Stimulated activated CD8-positive, alpha-beta memory T cell treated with anti-CD3 and anti-CD28 coated beads, Interleukin-7, amount 100 ng/mL, for 1 hour (primary cell): ENCODE measurements around the gene CCR1.
"Not testable (repeated sequence)": the region's sequence is repeated elsewhere in the genome, so short reads cannot be mapped to it uniquely, and the experiment has no call there.

Experiments
- DNase-seq, 2 donors: peaks; one replicate each; pipeline ENCODE4 v3.0.0-alpha.2; 2020; ENCODE audit warnings: low read depth in 2 of 2

Gene CCR1

DNA sequence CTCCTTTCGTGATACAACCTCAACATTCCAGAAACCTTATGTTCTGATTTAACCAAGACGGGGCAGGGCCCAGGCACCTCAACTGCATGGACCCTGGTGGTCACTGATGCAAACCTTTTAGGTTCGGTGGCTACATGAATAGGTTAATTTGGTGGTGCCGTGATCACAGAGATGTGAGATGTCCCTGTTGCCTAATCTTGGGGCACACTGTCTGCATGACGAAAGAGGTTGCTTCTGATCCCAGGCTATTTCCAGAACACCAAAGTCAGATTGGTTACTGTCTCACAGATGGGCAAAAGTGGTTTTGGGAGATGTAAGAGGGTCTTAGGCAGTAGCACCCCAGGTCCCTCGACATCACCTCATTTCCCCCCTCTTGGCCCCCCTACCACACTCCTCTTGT, 4.0 kb upstream of the CCR1 start:
- DNase-seq = no peak

DNA sequence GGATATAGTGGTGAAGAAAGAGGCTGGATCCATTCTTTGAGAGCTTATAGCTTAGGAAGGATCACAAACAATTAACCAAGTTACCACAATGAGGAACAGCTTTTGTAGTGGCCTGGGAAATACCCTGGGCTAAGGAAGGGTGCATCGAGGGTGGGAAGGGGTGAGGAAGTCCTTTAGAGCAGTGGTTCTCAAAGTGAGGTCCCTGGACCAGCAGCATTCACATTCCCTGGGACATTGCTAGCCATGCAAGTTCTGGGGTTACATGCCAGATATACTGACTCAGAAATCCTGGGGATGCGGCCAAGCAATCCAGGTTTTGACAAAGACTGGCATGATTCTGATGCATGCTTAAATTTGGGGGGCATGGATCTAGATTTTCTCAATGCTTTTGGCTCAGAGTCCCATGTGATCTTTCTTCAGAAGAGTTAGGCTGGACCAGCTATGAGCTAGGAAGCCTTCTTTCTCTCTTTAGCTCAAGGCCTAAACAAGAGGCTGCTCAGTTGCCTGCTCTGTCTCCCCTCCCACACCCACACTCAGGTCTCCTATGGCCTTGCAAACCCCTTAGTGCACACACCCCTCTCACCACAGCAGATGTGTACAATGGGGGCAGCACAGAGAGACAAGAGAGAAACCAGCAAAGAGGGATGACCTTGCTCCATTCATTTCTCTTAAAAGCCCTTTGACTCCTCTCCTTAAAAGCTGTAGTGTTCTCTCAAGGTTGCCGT, 1.8 kb upstream of the CCR1 start:
- no peak for DNase-seq

DNA sequence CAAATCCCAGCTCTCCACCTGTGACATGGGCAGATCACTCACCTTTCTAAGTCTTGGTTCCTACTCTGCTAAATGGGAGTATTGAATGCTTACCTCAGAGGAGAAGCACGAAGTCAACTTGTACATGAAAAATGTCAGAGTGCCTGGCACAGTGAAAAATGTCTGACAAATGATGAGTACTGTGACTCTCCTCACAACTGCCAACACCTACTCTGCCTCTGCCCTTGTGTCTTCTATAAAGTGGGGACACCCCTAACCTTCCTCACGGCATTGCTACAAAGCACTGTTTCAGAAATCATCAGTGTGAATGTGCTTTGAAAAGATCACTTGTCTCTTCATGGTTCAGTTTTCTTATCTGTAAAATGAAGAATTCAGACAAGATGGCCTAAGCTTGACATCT, 940 bp upstream of the CCR1 start:
- DNase-seq = no peak

DNA sequence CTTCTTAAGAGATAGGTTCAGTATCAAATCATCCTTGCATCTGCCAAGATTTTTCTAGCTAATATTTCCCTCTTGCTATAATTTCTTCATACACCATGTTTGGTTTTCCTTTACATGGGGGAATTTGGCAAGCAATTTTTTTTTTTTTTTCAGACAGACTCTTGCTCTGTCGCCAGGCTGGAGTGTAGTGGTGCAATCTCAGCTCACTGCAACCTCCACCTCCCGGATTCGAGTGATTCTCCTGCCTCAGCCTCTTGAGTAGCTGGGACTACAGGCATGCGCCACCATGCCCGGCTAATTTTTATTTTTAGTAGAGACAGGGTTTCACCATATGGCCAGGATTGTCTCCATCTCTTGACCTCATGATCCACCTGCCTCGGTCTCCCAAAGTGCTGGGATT, 599 bp downstream of the CCR1 start:
- DNase-seq = not testable (repeated sequence)

DNA sequence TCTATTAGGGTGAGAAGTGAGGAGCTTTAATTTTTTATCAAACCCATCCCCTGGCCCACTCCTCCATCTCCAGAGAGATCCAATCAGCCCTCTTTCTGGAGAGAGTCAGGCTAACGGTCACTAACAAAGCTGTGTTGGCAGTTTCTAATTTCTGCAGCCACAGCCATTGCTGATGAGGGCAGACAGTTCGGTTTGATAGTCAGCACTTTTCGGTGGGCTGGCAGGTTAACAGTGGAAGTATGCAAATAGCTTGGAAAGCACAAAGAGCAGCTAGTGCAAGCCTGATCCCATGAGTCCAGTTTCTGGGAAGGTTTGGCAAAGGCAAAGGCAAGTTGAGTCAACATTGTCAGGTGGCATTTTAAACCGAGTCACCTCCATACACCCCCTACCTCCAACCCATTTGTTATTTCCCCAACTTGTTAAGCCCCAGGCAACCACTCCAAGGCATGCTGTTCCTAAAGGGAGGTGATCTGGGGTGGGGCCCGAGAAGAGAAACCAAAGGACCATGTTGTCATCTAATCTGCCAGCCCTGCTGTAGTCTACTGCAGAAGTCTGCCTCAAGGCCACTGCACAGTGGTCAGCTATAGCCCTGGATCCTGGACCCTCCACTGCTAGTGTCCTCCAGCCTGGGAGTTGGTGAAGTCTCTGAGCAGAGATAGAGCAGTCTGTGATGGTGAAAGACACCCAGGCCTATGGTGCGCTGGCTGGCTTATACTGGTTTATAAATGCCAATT, 1.7 kb downstream of the CCR1 start:
- no peak for DNase-seq

DNA sequence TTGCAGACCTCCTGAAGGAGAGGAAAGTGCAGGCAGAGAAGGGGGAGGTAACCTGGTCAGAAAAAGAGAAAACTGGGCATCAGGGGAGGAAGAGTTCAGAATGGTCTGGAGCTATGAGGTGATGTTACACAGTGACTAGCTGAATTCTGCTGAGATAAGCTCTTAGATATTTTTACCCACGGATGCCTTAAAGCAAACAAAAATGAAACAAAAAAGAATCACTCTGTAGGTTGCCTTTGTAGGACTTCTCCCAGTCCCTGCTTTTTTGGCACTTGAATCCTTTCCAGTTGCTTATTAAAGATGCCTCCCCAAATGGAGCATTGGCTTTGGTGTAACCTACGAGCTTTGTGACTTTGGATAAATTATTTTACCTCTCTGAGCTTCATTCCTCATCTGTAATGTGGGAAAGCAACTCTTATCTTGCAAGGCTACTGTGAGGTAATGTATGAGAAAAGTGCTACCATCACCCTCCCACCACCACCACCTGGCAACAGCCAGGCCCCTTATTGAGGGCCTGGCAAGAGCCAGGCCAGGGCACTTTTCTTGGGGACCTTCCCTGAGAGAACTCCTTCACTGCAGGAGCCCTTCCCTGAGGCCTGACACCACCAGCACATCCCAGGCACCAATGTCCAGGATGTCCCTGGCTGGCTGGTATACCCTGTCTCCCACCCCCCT, 2.7 kb downstream of the CCR1 start:
- no peak for DNase-seq

DNA sequence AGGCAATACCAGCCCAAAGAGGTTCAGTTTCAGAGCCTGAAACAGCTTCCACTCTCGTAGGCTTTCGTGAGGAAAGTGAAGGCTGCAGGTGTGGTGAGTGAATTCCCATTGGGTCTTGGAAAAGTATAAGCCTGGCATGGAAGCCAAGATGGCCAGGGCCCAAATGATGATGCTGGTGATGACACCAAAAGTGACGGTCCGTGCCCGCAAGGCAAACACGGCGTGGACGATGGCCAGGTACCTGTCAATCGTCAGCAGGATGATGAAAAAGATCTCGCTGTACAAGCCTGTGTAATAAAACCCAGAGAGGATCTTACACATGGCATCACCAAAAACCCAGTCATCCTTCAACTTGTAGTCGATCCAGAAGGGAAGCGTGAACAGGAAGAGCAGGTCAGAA, 4.4 kb downstream of the CCR1 start:
- no peak for DNase-seq

DNA sequence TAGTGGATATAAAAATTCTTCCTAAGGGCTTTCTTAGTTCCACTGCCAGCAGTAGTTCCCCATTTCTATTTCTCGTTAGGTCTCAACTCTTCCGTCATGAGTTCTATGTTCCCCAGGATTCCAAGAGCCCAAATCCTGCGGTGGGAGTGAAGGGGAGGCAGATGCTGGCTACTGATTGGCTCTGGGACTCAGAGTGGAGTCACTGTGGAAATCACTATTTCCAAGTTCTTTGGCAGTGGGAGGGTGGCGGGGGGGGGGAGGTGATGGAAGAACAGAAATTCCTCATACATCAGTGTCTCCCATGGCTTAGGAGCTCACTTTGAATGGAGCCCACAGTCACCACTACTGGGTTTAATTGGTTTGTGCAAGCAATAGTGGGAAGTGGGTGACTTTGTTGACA, 5.6 kb downstream of the CCR1 start:
- no peak for DNase-seq

DNA sequence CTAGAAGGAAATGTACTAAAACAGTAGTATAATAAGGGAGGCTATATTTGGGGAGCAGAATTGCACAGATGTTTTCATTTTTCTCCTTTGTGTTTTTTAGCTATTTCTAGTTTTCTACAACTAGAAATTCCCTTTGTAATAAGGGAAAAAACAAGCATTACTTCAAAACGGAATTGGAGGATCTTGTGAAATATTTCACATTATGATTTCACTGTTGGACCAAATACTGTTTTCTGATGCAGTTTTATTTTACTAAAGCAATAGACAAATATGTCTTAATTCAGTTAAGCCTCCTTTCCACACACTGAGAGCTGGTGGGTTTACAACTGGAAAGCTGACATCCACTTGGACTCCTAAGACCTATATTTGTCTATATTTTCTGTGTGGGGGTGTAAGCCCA, 7.3 kb downstream of the CCR1 start:
- no peak for DNase-seq

DNA sequence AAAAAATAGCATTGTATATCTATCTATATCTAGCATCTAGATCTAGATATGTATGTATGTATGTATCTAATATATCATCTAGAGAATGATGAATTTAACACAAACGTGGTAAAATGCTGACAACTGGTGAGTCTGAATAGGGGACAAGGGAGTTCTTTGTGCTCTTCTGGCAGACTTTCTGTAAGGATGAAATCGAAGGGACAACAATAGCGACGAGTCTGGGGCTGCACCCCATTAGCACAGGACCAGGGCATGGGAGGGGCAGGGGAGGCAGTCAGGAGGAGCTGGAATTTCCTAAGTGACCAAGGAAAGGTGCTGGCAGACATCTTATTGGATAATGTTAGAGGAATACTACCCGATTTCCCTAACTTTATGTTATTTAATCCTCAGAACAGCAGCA, 7.9 kb downstream of the CCR1 start:
- no peak for DNase-seq

DNA sequence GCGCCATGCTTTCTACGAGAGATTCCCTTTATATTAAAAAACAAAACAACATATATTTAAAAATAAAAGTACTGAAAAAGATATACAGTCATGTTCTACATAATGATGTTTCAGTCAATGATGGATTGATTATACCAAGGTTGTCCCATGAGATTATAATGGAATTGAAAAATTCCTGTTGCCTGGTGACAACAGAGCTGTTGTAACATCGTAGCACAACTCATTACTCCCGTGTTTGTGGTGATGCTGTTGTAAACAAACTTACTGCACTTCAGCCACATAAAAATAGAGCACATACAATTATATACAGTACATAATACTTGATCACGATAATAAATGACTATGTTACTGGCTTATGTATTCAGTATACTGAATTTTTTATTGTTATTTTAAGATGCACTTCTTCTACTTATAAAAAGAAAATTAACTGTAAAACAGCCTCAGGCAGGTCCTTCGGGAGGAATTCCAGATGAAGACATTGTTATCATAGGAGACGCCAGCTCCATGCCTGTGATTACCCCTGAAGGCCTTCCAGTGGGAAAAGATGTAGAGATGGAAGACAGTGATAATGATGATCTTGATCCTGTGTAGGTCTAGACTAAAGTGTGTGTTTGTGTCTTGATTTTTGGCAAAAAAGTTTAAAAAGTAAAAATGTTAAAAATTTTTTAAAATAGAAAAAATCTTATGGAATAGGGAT, 11.7 kb downstream of the CCR1 start:
- DNase-seq = no peak

DNA sequence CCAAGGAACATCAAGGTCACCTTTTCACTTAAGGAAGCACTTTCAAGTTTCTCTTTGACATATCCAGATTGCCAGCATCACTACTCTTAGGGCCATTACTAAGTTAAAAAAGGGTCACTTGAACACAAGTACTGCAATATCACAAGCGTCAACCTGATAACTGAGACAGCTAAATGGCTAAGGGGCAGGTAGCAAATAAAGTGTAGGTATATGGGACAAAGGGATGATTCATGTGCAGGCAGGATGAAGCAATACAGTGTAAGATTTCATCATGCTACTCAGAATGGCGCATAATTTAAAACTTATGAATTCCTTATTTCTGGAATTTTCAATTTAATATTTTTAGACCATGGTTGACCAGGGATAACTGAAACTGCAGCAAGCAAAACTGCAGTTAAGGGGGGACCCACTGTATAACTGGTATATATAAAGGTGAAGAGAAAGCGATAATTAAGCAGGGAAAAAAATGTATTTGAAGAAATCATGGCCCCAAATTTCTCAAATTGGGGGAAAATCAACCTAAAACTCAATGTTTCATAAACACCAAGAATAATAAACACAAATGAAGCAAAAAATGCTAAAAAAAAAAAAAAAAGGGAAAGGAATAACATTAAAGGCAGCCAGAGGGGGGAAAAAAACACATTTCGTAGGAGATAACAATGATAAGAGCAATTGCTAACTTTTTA, 13.1 kb downstream of the CCR1 start:
- no peak for DNase-seq

DNA sequence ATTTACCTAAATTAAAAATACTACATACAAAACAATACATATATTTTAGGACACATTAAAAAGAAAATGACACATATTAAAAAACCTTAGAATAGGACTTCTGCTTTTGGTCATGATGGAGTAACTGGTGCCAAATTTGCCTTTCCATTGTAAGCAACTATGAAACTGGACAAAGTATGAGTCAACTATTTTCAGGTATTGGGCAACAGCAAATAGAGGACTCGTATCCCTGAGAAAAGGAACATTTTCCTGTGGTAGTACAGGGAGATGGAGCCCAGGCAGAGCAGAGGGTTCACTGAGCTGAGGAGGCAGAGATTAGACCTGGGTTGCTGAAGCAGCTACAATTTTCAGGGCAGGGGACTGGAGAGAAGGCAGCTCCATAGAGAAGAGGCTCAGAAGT, 14.7 kb downstream of the CCR1 start:
- no peak for DNase-seq

DNA sequence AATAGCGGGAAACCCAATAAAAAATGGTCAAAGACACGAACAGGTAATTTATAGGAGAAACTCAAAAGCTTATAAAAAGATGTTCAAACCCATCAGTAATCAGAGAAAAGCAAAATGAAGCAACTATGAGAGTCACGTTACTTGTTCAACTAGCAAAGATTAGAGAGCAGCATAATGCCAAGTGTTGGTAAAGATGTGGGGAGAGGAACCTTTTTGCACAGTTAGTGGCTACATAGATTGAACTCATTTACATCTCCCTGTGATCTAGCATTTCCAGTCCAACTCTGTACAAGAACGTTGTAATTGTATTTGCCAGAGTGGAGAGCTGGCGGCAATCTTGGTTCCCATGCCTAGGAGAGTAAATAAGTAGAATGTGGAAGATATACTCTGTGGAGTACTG, 15.2 kb downstream of the CCR1 start:
- no peak for DNase-seq

DNA sequence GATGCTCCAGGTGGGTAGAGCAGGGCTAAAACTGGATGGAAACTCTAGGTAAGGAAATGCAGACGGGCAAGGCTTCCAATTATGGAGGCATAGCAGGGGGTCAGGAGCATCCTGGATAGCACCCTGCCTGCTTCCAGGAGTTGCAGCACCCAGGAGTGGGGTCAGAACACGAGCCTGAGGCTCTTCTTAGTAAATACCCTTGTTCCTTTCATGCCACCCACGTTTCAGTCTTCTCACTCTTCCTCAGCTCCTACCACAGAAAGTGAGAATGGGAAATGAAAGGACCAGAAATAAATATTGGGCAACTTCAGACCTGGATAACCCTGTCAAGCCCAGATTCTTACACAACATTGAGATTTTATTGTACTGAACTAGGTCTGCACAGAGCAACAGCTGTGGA, 16.4 kb downstream of the CCR1 start:
- no peak for DNase-seq

DNA sequence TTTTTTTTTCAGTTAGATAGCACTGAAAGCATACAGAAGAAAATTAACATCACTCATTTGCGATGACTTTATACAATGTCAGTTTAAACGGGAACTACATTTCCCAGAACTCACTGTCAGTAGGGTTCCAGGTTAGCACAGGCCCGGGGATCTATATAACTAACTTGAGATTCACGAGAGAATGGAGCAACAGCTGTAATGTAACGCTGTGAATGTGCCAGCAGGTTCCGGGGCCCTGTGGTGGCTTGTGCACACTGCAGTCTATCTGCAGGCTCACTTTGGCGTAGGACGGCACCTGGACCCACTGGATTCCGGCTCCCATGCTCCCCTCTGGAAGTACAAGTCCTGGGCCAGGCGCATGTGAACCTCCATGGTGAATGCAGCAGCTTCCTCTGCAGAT, 19.4 kb downstream of the CCR1 start:
- no peak for DNase-seq

DNA sequence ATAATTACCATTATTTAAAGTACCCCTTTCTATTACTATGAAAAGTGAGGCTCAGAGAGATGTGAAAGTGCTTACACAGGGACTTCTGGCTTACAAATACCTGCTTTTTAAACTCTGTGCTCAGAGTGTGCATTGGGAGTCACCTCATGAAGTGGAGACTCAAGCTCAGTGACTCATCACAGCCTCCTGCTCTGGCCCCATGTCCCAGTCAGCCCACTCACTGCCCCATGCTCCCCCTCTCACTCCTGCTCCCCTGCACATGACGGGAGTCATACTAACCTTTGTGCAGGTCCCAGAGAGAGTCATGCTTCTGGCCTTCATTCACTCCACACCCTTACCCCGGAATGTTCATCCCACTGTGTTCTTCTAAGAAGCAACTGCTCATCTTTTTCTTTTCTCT, 20.2 kb downstream of the CCR1 start:
- no peak for DNase-seq

DNA sequence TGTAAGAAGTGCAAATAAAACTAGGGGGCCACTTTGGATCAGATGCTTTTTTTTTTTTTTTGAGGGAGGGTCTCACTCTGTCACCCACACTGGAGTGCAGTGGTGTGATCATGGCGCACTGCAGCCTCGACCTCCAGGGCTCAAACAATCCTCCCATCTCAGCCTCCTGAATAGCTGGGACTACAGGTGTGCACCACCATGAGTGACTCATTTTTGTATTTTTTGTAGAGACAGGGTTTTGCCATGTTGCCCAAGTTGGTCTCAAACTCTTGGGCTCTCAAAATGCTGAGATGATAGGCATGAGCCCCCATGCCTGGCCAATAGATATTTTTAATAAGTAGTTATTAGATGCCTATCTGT, 20.8 kb downstream of the CCR1 start:
- no peak for DNase-seq

DNA sequence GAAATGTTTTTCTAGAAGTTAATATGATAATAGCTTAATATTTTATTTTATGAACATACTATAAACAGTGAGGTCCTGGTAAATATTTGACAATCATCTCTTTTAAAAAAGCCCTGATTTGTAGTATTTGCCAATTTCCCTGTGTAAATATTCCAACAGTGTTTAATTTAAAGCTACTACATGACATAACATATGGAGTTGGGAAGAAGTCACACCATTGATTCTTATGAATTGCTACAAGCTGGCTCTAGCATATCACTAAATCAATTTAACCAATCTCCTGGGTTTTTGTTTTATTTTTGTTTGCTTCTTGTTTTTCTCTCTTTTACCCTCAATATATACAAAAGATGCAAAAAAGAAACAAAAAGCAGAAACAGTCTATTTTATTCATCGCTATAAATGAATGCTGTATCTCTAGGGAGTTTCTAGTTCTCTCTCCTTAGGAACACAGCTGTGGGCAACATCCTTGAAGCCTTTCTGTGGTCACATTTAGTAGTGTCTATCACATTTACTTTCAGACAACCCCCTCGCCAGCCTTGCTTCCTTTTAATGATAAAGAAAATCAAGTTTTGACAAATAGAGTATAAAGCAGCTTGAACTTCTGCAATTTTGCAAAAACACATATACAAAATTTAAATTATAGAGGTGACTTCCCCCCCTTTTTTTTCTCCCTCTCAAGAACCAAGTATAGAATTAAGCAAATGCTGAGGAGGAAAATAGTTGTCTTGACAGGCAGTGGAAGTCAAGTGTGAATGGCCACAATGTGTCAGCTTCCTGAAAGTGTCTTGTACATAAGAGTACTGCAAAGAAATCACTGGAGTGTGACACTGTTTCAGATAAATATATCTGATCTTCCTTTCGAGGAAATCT, 21.4 kb downstream of the CCR1 start:
- DNase-seq = no peak

DNA sequence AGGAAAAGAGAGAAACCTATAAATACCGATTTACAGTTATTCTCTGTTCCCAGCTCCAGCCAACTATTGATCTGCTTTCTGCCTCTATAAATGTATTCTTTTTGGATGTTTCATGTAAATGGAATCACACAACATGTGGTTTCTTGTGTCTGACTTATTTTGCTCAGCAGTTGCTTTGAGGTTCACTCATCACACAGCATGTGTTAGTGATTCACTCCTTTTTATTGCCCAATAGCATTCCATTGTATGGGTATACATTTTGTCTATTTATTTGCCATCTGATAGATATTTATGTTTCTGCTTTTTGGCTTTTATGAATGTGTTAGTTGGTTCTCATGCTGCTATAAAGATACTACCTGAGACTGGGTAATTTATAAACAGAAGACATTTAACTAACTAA, 23.6 kb downstream of the CCR1 start:
- no peak for DNase-seq

DNA sequence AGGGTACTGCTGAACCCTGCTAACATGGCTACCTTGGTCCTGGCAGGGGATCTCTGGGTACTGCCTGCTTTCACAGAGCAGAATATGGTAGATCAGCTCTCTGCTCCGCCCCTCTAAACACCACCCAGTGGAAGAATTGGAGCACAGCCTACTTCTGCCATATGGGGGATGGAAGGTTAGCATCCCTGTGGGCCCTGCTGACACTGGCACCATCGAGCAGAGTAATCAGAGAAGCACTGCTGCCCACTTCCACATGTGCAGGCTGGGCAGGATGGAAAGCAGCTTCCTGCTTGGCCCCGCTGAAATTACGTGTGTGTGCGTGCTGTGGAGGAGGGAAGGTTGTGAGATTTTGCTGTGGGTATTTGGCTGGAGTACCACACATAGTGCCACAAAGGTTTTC, 24.8 kb downstream of the CCR1 start:
- no peak for DNase-seq
